Testis (tissue), 5 donors: ENCODE results near the gene IL16. TPM values are rescaled to one million over a fixed set of nuclear protein-coding genes. Genes with fewer than 3 reads are reported as not detected.

ENCODE experiments used
- DNase-seq: peaks from one replicate; pipeline ENCODE4 v3.0.0-alpha.2; 2019
- H3K27ac ChIP-seq, 2 donors: fragments of 200-600 bp; sonication (generic); one replicate each; pipeline ENCODE4 v1.5.1; 2019
- H3K27me3 ChIP-seq: fragments of 200-600 bp; sonication (generic); one replicate; pipeline ENCODE4 v1.5.1; 2019
- H3K36me3 ChIP-seq: fragments of 200-600 bp; sonication (generic); one replicate; pipeline ENCODE4 v1.5.1; 2017; ENCODE audit warnings: low read depth; ENCODE audit errors: missing control alignments
- H3K4me1 ChIP-seq: fragments of 200-600 bp; sonication (generic); one replicate; pipeline ENCODE4 v1.5.1; 2019
- H3K4me3 ChIP-seq, 2 donors: fragments of 200-600 bp; sonication (generic); one replicate each; pipeline ENCODE4 v1.5.1; 2017 to 2019
- H3K9me3 ChIP-seq: fragments of 200-600 bp; sonication (generic); one replicate; pipeline ENCODE4 v1.5.1; 2017
- POLR2A ChIP-seq: fragments of 450-650 bp; IDR thresholded peaks from one replicate; pipeline ENCODE4 v1.6.1; 2017; ENCODE audit warnings: antibody characterized with exemption, mild to moderate bottlenecking, moderate library complexity
- WGBS, 2 donors: methylation state at CpG; one replicate each; pipeline ENCODE4 v1.1.5; 2018; 5-methylcytosine and 5-hydroxymethylcytosine counted together
- intact Hi-C: fragments of 100-400 bp; cut with DNase I; formaldehyde crosslinking; loops from one replicate; pipeline ENCODE4 v1.15.1; 2023; ENCODE audit warnings: low total_unique reads
- long read RNA-seq, 2 donors: transcript quantifications; one replicate each; lab custom pipeline, GENCODE V29; 2026
- polyA plus RNA-seq: library from polyadenylated mRNA; stranded (reverse); fragments of 350-450 nt; fragmentation: Illumina TruSeq; extraction: RNeasy Lipid Tissue Mini Kit (QIAGEN cat#74804); gene quantifications from one replicate; pipeline ENCODE4 v1.2.3, GENCODE V29; 2014; ENCODE audit warnings: low read depth, low replicate concordance; ENCODE audit not compliant: insufficient read depth
- total RNA-seq, 2 donors: library from RNA; depleted of rRNA; stranded (reverse); fragments of >200 nt; gene quantifications; one replicate each; pipeline ENCODE4 v1.2.3, GENCODE V29; 2016
- TF ChIP-seq, protein P1 (sequence below), 3 experiments: fragments of 450-650 bp in 2 of 3; fragments of 200-600 bp in 1 of 3; sonication (generic) in 1 of 3; IDR thresholded peaks; one replicate each; pipeline ENCODE4 v1.5.1; 2016 to 2019; ENCODE audit warnings: antibody characterized with exemption in 3 of 3, mild to moderate bottlenecking in 2 of 3, moderate library complexity in 1 of 3

IL16 gene
- 10 to 100 TPM; 14.9 to 17.6 TPM for total RNA-seq
- 13.1 TPM for polyA plus RNA-seq
- long read RNA-seq, donor 1, result 0 reads
- long read RNA-seq, donor 2, result 0 reads

DNA sequence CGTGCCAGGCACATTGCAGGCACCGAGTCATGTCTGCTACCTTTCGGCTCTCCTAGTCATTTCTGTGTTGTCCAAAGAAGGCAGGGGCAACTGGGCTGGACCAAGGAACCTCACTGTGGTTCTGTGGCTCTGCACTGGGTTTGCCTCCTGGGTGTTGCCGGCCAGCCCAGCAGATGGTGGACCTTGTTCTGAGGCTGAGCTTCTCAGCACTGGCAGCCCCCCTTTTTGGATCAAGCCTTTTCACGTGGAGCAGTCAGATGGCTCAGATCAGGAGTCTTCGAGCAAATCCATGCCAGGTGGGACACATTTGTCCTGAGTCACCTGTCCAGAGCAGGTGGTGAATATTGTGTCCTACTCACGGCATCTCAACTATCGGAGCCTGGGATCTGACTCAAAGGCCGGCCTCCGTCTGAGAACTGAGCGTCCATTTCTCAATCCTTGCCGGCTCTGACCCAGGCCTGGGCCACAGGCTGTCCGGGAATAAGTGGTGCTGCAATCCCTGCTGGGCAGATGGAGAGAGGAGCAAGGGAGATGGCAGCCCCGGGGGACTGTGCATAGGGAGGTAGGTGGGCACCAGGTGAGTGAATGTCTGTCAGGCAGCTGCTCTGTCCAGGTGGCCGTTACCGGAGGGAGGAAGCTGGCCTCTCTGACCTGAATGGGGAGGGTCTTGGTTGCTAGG is at the start of gene IL16:
TSS of gene IL16 (plus strand) at position 304 of the 679 bp plus-strand sequence. CDS start 28,521 bp downstream, outside the sequence.
- 82 to 91% methylated on average over 12 to 16 of the region's 16 CpGs for WGBS, 2 donors
- DNase-seq, result no peak
- Histone ChIP-seq H3K9me3 (no peaks in the 10 kb centered on the region), H3K36me3 (no peaks in the 10 kb centered on the region), H3K4me3 (no peak within 1 kb of the TSS), H3K27me3 (no peaks in the 10 kb centered on the region), H3K27ac (no peak within 1 kb of the TSS), H3K4me1 (peaks cover 8% of the 10 kb centered on the region)
- intact Hi-C loops, result no loop called here
- no peak for TF ChIP-seq POLR2A
- TF ChIP-seq, protein P1, sequence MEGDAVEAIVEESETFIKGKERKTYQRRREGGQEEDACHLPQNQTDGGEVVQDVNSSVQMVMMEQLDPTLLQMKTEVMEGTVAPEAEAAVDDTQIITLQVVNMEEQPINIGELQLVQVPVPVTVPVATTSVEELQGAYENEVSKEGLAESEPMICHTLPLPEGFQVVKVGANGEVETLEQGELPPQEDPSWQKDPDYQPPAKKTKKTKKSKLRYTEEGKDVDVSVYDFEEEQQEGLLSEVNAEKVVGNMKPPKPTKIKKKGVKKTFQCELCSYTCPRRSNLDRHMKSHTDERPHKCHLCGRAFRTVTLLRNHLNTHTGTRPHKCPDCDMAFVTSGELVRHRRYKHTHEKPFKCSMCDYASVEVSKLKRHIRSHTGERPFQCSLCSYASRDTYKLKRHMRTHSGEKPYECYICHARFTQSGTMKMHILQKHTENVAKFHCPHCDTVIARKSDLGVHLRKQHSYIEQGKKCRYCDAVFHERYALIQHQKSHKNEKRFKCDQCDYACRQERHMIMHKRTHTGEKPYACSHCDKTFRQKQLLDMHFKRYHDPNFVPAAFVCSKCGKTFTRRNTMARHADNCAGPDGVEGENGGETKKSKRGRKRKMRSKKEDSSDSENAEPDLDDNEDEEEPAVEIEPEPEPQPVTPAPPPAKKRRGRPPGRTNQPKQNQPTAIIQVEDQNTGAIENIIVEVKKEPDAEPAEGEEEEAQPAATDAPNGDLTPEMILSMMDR (IDR thresholded peaks at IDR 0.05), result no peak

DNA sequence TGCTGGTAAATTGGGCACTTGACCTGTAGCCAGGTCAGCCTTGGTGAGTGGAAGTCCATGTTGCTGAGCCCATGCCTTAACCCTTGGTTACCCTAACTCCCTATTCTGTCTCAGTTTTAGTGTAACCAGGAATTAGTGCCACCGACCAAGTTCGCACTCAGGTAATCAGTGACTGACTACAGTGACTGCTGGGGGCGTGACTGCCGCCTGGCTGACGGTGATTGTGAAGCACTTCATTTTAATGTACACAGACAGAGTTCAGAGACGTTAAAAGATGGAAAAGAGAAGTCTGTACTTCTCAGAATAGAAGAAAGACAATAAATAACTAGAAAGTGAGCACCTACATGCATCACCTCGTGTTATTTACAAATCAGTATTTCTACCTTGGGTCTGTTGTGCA is 45.3 kb upstream of the IL16 start:
- 86 to 89% methylated on average over 7 of the region's 7 CpGs for WGBS, 2 donors
- intact Hi-C loops, result loop anchor here (10.0 kb wide), 1 partner anchor 113 kb away; no protein-coding TSS in a partner anchor
- H3K4me3 ChIP-seq, result no peak overlapping the region

DNA sequence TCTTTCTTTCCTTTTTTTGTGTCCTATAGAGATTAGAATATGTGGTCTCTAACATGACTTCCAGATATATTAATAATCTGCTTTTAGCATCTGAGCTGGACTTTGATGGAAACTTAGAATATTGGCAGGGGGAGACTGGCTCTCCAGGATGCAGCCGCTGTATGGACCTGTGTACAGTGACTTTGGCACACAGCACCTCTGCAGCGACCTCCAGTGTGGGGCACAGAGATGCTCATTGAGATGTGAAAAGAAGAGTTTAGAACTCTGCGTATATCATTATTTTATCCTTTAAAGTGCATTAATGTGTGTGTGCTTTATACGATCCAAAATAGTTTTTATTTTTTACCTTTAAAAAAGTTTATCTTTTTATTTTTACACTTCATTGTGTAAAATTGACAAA is 44.3 kb upstream of the IL16 start:
- no peaks in the 10 kb centered on the region for H3K4me1 ChIP-seq
- H3K27me3 ChIP-seq, result no peaks in the 10 kb centered on the region
- no peaks in the 10 kb centered on the region for H3K36me3 ChIP-seq
- H3K9me3 ChIP-seq, result no peaks in the 10 kb centered on the region
- WGBS, 2 donors, result 93 to 95% methylated on average over 4 of the region's 4 CpGs
- DNase-seq, result no peak
- no peak overlapping the region for H3K27ac ChIP-seq
- intact Hi-C loops, result loop anchor here (10.0 kb wide), 1 partner anchor 112 kb away; no protein-coding TSS in a partner anchor
- no peak overlapping the region for H3K4me3 ChIP-seq
- TF ChIP-seq POLR2A, result no peak
- TF ChIP-seq, protein P1 (IDR thresholded peaks at IDR 0.05), result no peak

More for the DNA sequence above, 45.3 kb upstream of the IL16 start:
- H3K9me3 ChIP-seq, result no peaks in the 10 kb centered on the region
- H3K27me3 ChIP-seq, result no peaks in the 10 kb centered on the region
- no peaks in the 10 kb centered on the region for H3K36me3 ChIP-seq
- H3K27ac ChIP-seq, result no peak overlapping the region
- no peak for DNase-seq
- H3K4me1 ChIP-seq, result no peaks in the 10 kb centered on the region
- TF ChIP-seq, protein P1 (IDR thresholded peaks at IDR 0.05), result no peak

DNA sequence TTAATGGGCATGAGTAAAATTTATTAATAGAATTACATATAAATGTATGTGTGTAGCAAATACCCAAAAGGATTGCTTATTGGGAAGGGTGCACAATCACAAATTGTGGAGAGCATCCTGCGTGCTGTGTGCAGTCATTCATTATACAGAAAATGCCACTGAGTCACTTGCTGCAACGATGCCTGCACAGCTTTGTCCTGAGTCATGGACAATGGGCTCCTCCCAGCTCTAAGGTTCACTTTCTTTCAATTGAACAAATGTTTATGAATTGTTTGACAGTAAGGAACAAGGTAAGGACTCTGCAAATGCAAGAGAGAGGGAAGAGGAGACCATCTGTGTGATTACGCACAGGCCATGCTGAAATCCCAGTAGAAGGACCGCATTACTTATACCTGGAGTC is 43.9 kb upstream of the IL16 start:
- H3K27me3 ChIP-seq, result no peaks in the 10 kb centered on the region
- 95 to 98% methylated on average over 4 of the region's 4 CpGs for WGBS, 2 donors
- intact Hi-C loops, result loop anchor here (10.0 kb wide), 1 partner anchor 112 kb away; no protein-coding TSS in a partner anchor
- H3K4me3 ChIP-seq, result no peak overlapping the region
- H3K4me1 ChIP-seq, result no peaks in the 10 kb centered on the region
- H3K36me3 ChIP-seq, result no peaks in the 10 kb centered on the region
- H3K27ac ChIP-seq, result no peak overlapping the region
- DNase-seq, result no peak
- H3K9me3 ChIP-seq, result no peaks in the 10 kb centered on the region
- no peak for TF ChIP-seq POLR2A
- TF ChIP-seq, protein P1 (IDR thresholded peaks at IDR 0.05), result no peak
